Measurements from ENCODE around the gene UGT1A7. TPM values are rescaled to one million over a fixed set of nuclear protein-coding genes. Genes with fewer than 3 reads are reported as not detected.
A peak's percentile ranks its signal among the peaks of the same experiment; 100 is the strongest.
"Not testable (repeated sequence)": the region's sequence is repeated elsewhere in the genome, so short reads cannot be mapped to it uniquely, and the experiment has no call there.

The UGT1A7 gene
- total RNA-seq (2014; rRNA removed; shearing (Covaris generic)), result not detected in 2 replicates
- polyA plus RNA-seq (2016; fragmentation: Nextera tagmentation; extraction: Ambion mirVana), result not detected in 2 replicates

DNA sequence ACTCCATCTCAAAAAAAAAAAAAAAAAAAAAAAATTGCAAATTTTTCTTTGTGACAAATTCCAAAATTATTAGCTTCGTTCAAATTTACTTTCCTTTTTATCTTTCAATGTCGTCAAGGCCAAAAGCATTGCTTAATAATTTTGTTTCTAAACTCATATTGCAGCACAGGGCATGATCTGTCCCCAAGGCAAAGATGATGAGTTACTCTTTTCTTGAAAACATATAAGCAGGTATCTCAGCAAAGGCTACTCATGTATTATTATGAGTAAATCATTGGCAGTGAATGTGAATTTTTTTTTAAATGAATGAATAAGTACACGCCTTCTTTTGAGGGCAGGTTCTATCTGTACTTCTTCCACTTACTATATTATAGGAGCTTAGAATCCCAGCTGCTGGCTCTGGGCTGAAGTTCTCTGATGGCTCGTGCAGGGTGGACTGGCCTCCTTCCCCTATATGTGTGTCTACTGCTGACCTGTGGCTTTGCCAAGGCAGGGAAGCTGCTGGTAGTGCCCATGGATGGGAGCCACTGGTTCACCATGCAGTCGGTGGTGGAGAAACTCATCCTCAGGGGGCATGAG is at the start of gene UGT1A7:
Gene UGT1A7 (plus strand): TSS at position 381 of the 579 bp plus-strand sequence. CDS start 37 bp downstream, at position 418.
- H4K20me1 ChIP-seq (ENCODE audit: insufficient read depth), result no peaks in the 10 kb centered on the region
- H2AFZ ChIP-seq, result no peak within 1 kb of the TSS
- no peak within 1 kb of the TSS for H3K4me3 ChIP-seq
- no peak for TF ChIP-seq EZH2 (IDR thresholded peaks at IDR 0.05; ENCODE audit: insufficient read depth, poor library complexity, severe bottlenecking)
- no peak for TF ChIP-seq EZH2phosphoT487 (IDR thresholded peaks at IDR 0.05; ENCODE audit: insufficient read depth, low read depth)
- no peak within 1 kb of the TSS for H3K9ac ChIP-seq
- H3K27me3 ChIP-seq (replicated peaks; ENCODE audit: insufficient read depth), result no peaks in the 10 kb centered on the region
- H3K9me2 ChIP-seq (ENCODE audit: insufficient read depth), result no peaks in the 10 kb centered on the region
- in situ Hi-C loops (cut with MboI), result no loop called here
- H3K79me2 ChIP-seq (ENCODE audit: insufficient read depth), result no peaks in the 10 kb centered on the region
- H3K4me1 ChIP-seq (ENCODE audit: insufficient read depth), result no peaks in the 10 kb centered on the region
- H3K4me2 ChIP-seq (ENCODE audit: unreplicated experiment), result no peak within 1 kb of the TSS
- no peak for DNase-seq
- H3K36me3 ChIP-seq (ENCODE audit: low read depth), result no peaks in the 10 kb centered on the region
- 25 to 27% methylated on average over 5 of the region's 5 CpGs for WGBS, 2 experiments (ENCODE audit: low coverage in 1 of 2, low lambda C conversion rate in 2 of 2, missing lambda C conversion rate in 2 of 2)
- H3K9me3 ChIP-seq (ENCODE audit: low read depth), result no peaks in the 10 kb centered on the region
- no peaks in the 10 kb centered on the region for H3F3A ChIP-seq (ENCODE audit: insufficient read depth)
- H3K27ac ChIP-seq, result no peak within 1 kb of the TSS

GRCh38 chr2:233636306-233636705 is 45.4 kb upstream of the UGT1A7 start, which contains the start of gene UGT1A10:
Gene UGT1A10, plus strand, starts transcription at chr2:233636448. Its CDS starts 75 bp downstream, at chr2:233636523.
- H3K4me3 ChIP-seq; H3K9me3 ChIP-seq (ENCODE audit: low read depth); H4K20me1 ChIP-seq (ENCODE audit: insufficient read depth); H2AFZ ChIP-seq; in situ Hi-C loops (cut with MboI); H3K4me1 ChIP-seq (ENCODE audit: insufficient read depth); H3K9me2 ChIP-seq (ENCODE audit: insufficient read depth); H3K79me2 ChIP-seq (ENCODE audit: insufficient read depth); H3K36me3 ChIP-seq (ENCODE audit: low read depth); H3K27me3 ChIP-seq (replicated peaks; ENCODE audit: insufficient read depth); H3K4me2 ChIP-seq (ENCODE audit: unreplicated experiment); H3K27ac ChIP-seq; H3F3A ChIP-seq (ENCODE audit: insufficient read depth); H3K9ac ChIP-seq; DNase-seq: not testable (repeated sequence)
- 39 to 48% methylated on average over 10 of the region's 10 CpGs for WGBS, 2 experiments (ENCODE audit: low coverage in 1 of 2, low lambda C conversion rate in 2 of 2, missing lambda C conversion rate in 2 of 2)

GRCh38 chr2:233638836-233639235 is 42.9 kb upstream of the UGT1A7 start:
- in situ Hi-C loops (cut with MboI), result no loop called here
- H2AFZ ChIP-seq, result no peak overlapping the region
- no peak for DNase-seq
- H3K4me3 ChIP-seq, result no peak overlapping the region
- H3K36me3 ChIP-seq (ENCODE audit: low read depth), result no peaks in the 10 kb centered on the region
- WGBS, 2 experiments (ENCODE audit: low coverage in 1 of 2, low lambda C conversion rate in 2 of 2, missing lambda C conversion rate in 2 of 2), result 17 to 25% methylated on average over 5 of the region's 5 CpGs
- H3K27ac ChIP-seq, result no peak overlapping the region
- no peaks in the 10 kb centered on the region for H4K20me1 ChIP-seq (ENCODE audit: insufficient read depth)
- no peak overlapping the region for H3K9ac ChIP-seq
- no peak overlapping the region for H3K4me2 ChIP-seq (ENCODE audit: unreplicated experiment)
- no peaks in the 10 kb centered on the region for H3F3A ChIP-seq (ENCODE audit: insufficient read depth)
- no peaks in the 10 kb centered on the region for H3K9me3 ChIP-seq (ENCODE audit: low read depth)
- no peaks in the 10 kb centered on the region for H3K9me2 ChIP-seq (ENCODE audit: insufficient read depth)
- H3K4me1 ChIP-seq (ENCODE audit: insufficient read depth), result no peaks in the 10 kb centered on the region
- no peaks in the 10 kb centered on the region for H3K79me2 ChIP-seq (ENCODE audit: insufficient read depth)
- TF ChIP-seq EZH2phosphoT487 (IDR thresholded peaks at IDR 0.05; ENCODE audit: insufficient read depth, low read depth) (no peak), EZH2 (IDR thresholded peaks at IDR 0.05; ENCODE audit: insufficient read depth, poor library complexity, severe bottlenecking) (no peak)
- no peaks in the 10 kb centered on the region; the same call in 1 of the 2 replicates for H3K27me3 ChIP-seq (replicated peaks; ENCODE audit: insufficient read depth)

DNA sequence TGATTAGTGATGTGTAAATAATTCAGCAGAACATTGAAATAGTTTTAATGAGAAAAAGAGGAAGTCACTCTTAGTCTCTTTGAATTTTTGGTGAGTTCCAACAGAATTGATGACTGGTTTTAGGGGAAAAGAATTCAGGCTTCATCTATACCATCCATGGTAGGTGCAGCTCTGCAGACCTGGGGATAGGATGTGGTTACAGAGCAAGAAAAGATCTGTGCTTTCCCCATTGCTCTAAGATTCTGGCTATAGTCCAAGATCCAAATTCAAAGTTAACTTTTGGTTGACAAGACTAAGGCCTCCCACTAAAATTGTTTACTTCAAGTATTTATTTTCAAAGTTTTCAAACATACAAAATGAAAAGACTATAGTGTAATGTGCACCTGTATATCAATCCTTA is 41.8 kb upstream of the UGT1A7 start:
- no peak overlapping the region for H3K4me2 ChIP-seq (ENCODE audit: unreplicated experiment)
- in situ Hi-C loops (cut with MboI), result no loop called here

GRCh38 chr2:233643128-233643527 is 38.6 kb upstream of the UGT1A7 start:
- no peak overlapping the region for H3K9ac ChIP-seq
- H2AFZ ChIP-seq, result no peak overlapping the region
- TF ChIP-seq EZH2 (IDR thresholded peaks at IDR 0.05; ENCODE audit: insufficient read depth, poor library complexity, severe bottlenecking), result no peak
- TF ChIP-seq EZH2phosphoT487 (IDR thresholded peaks at IDR 0.05; ENCODE audit: insufficient read depth, low read depth), result no peak
- no peaks in the 10 kb centered on the region for H3F3A ChIP-seq (ENCODE audit: insufficient read depth)
- WGBS, 2 experiments (ENCODE audit: low coverage in 1 of 2, low lambda C conversion rate in 2 of 2, missing lambda C conversion rate in 2 of 2), result 45 to 59% methylated on average over 1 of the region's 1 CpG
- no peaks in the 10 kb centered on the region for H3K36me3 ChIP-seq (ENCODE audit: low read depth)
- no peak overlapping the region for H3K4me3 ChIP-seq
- no peaks in the 10 kb centered on the region for H3K27me3 ChIP-seq (replicated peaks; ENCODE audit: insufficient read depth)
- no peak overlapping the region for H3K4me2 ChIP-seq (ENCODE audit: unreplicated experiment)
- H4K20me1 ChIP-seq (ENCODE audit: insufficient read depth), result no peaks in the 10 kb centered on the region
- no peaks in the 10 kb centered on the region for H3K9me2 ChIP-seq (ENCODE audit: insufficient read depth)
- H3K4me1 ChIP-seq (ENCODE audit: insufficient read depth), result no peaks in the 10 kb centered on the region
- no peaks in the 10 kb centered on the region for H3K9me3 ChIP-seq (ENCODE audit: low read depth)
- H3K79me2 ChIP-seq (ENCODE audit: insufficient read depth), result no peaks in the 10 kb centered on the region
- in situ Hi-C loops (cut with MboI), result no loop called here
- no peak overlapping the region for H3K27ac ChIP-seq
- peak; percentile 1 for DNase-seq

More for the DNA sequence above, 41.8 kb upstream of the UGT1A7 start:
- Histone ChIP-seq H2AFZ (no peak overlapping the region), H3K4me3 (no peak overlapping the region), H3K27ac (no peak overlapping the region), H3K9me2 (ENCODE audit: insufficient read depth) (no peaks in the 10 kb centered on the region), H3K4me1 (ENCODE audit: insufficient read depth) (no peaks in the 10 kb centered on the region), H3K79me2 (ENCODE audit: insufficient read depth) (no peaks in the 10 kb centered on the region), H3K9me3 (ENCODE audit: low read depth) (no peaks in the 10 kb centered on the region), H4K20me1 (ENCODE audit: insufficient read depth) (no peaks in the 10 kb centered on the region), H3K9ac (no peak overlapping the region), H3K27me3 (replicated peaks; ENCODE audit: insufficient read depth) (no peaks in the 10 kb centered on the region; the same call in 1 of the 2 replicates), H3K36me3 (ENCODE audit: low read depth) (no peaks in the 10 kb centered on the region), H3F3A (ENCODE audit: insufficient read depth) (no peaks in the 10 kb centered on the region)
- no peak for DNase-seq
- TF ChIP-seq EZH2phosphoT487 (IDR thresholded peaks at IDR 0.05; ENCODE audit: insufficient read depth, low read depth), result no peak
- no peak for TF ChIP-seq EZH2 (IDR thresholded peaks at IDR 0.05; ENCODE audit: insufficient read depth, poor library complexity, severe bottlenecking)

DNA sequence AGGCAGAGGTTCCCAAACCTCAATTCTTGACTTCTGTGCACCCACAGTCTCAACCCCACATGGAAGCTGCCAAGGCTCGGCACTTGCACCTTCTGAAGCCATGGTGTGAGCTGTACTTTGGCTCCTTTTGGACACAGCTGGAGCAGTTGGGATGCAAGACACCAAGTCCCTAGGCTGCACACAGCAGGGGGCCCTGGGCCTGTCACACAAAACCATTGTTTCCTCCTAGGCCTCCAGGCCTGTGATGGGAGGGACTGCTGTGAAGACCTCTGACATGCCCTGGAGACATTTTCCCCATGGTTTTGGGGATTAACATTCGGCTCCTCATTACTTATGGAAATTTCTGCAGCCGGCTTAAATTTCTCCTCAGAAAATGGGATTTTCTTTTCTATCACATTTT is 35.7 kb upstream of the UGT1A7 start:
- in situ Hi-C loops (cut with MboI); H3K36me3 ChIP-seq (ENCODE audit: low read depth); H3K9me3 ChIP-seq (ENCODE audit: low read depth); H3K4me3 ChIP-seq; H3K27ac ChIP-seq; H4K20me1 ChIP-seq (ENCODE audit: insufficient read depth); H2AFZ ChIP-seq; H3K4me2 ChIP-seq (ENCODE audit: unreplicated experiment); H3K79me2 ChIP-seq (ENCODE audit: insufficient read depth); DNase-seq; H3K9me2 ChIP-seq (ENCODE audit: insufficient read depth); H3F3A ChIP-seq (ENCODE audit: insufficient read depth); H3K27me3 ChIP-seq (replicated peaks; ENCODE audit: insufficient read depth); H3K4me1 ChIP-seq (ENCODE audit: insufficient read depth); H3K9ac ChIP-seq: not testable (repeated sequence)
- WGBS, 2 experiments (ENCODE audit: low coverage in 1 of 2, low lambda C conversion rate in 2 of 2, missing lambda C conversion rate in 2 of 2), result 11 to 19% methylated on average over 3 of the region's 3 CpGs
